Neural progenitor cell (in vitro differentiated cells): ENCODE measurements around the gene CLCN4.

Source experiments
- CTCF ChIP-seq: fragments of 200-600 bp; sonication (generic); IDR thresholded peaks from 2 replicates; pipeline ENCODE4 v1.5.1; 2017; ENCODE audit warnings: antibody characterized with exemption, mild to moderate bottlenecking
- EZH2phosphoT487 ChIP-seq: fragments of 200-600 bp; sonication (generic); IDR thresholded peaks from 2 replicates; pipeline ENCODE4 v1.6.1; 2017; ENCODE audit warnings: antibody characterized with exemption

- TF ChIP-seq CTCF (no peak), EZH2phosphoT487 (no peak)
These were observed 22.6 kb upstream of the CLCN4 start for GRCh38 chrX:10133980-10134676.
